Lung (tissue), 12 donors: ENCODE results near the gene ALX4. TPM values are rescaled to one million over a fixed set of nuclear protein-coding genes. Genes with fewer than 3 reads are reported as not detected.

Experiments used
- ATAC-seq: fragments of 200-7000 bp; cut with Tn5 transposase; one replicate; pipeline ENCODE4 v1.9.1; 2020; ENCODE audit warnings: moderate number of reproducible peaks; ENCODE audit not compliant: insufficient read depth, low FRiP score
- DNase-seq, 3 donors: peaks; one replicate each; pipeline ENCODE4 v3.0.0-alpha.2; 2013 to 2017
- H3K27ac ChIP-seq, 2 donors: one replicate each; pipeline ENCODE4 v1.5.1; 2013; ENCODE audit warnings: mild to moderate bottlenecking in 2 of 2, moderate library complexity in 2 of 2, control low read depth in 1 of 2, inconsistent platforms in 1 of 2, low read depth in 1 of 2, low read length in 1 of 2
- H3K27me3 ChIP-seq, 3 donors: one replicate each; pipeline ENCODE4 v1.5.1; 2013; ENCODE audit warnings: low read length in 2 of 3; ENCODE audit not compliant: control insufficient read depth in 3 of 3, insufficient read depth in 3 of 3
- H3K36me3 ChIP-seq, 4 donors: one replicate each; pipeline ENCODE4 v1.5.1; 2013; ENCODE audit warnings: low read length in 4 of 4, mild to moderate bottlenecking in 1 of 4, moderate library complexity in 1 of 4; ENCODE audit not compliant: control insufficient read depth in 4 of 4, insufficient read depth in 4 of 4
- H3K4me1 ChIP-seq, 5 donors: one replicate each; pipeline ENCODE4 v1.5.1; 2013; ENCODE audit warnings: low read length in 5 of 5, mild to moderate bottlenecking in 2 of 5, moderate library complexity in 1 of 5; ENCODE audit not compliant: control insufficient read depth in 5 of 5, insufficient read depth in 5 of 5
- H3K4me3 ChIP-seq: one replicate; pipeline ENCODE4 v1.5.1; 2013; ENCODE audit warnings: mild to moderate bottlenecking, control low read depth, moderate library complexity
- H3K9ac ChIP-seq, 2 donors: one replicate each; pipeline ENCODE4 v1.5.1; 2013; ENCODE audit warnings: low read length in 2 of 2, control low read depth in 1 of 2; ENCODE audit not compliant: insufficient read depth in 1 of 2
- H3K9me3 ChIP-seq, 4 donors: one replicate each; pipeline ENCODE4 v1.5.1; 2013; ENCODE audit warnings: low read length in 3 of 4, mild to moderate bottlenecking in 1 of 4, moderate library complexity in 1 of 4; ENCODE audit not compliant: control insufficient read depth in 4 of 4, insufficient read depth in 3 of 4
- WGBS, 2 donors: extraction: QIAGEN DNeasy Blood & Tissue Kit; methylation state at CpG; one replicate each; pipeline ENCODE4 v1.1.7; 2013; 5-methylcytosine and 5-hydroxymethylcytosine counted together
- polyA plus RNA-seq, 2 donors: library from polyadenylated mRNA; stranded (reverse); fragments of 200-250 nt; gene quantifications; one replicate each; pipeline ENCODE4 v1.2.1, GENCODE V29; 2013
- total RNA-seq, 2 donors: library from RNA; depleted of rRNA in 1 of 2; stranded (reverse); fragments of >200 nt in 1 of 2; gene quantifications; one replicate each; pipeline ENCODE4 v1.2.1, GENCODE V29; 2014 to 2021
- TF ChIP-seq, protein P1 (sequence below): IDR thresholded peaks from 2 replicates; pipeline ENCODE4 v1.5.1; 2012; ENCODE audit warnings: mild to moderate bottlenecking; ENCODE audit errors: control extremely low read depth, extremely low read depth
- donor health status: control.
- donor health status: control.
- donor health status: Bipolar disorder and iron deficiency.
- donor health status: healthy.
- donor health status: DM: yes; HTN: yes; CAD: no.

ALX4 gene
- total and polyA plus RNA-seq, 4 donors = 0.01 to 0.06 TPM; not detected in 2

DNA sequence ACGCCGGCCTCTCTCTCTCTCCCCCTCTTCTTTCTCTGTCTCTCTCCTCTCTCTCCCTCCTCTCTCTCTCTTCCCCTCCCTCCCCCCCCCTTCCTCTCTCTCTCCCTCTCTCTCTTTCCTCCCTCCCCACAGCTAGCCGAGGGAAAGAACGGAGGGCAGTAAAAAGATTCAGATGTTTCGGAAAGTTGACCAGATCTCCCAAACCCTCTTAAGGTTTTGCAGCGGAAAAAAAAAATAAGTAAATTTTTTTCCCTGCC lies 195 bp upstream of the ALX4 start:
- H3K9ac ChIP-seq = no peak overlapping the region
- H3K9me3 ChIP-seq = peaks cover 0 to 5% (median 0%) of the 10 kb centered on the region in 4 donors
- peaks cover 0 to 31% (median 6%) of the 10 kb centered on the region in 5 donors for H3K4me1 ChIP-seq
- TF ChIP-seq, protein P1, sequence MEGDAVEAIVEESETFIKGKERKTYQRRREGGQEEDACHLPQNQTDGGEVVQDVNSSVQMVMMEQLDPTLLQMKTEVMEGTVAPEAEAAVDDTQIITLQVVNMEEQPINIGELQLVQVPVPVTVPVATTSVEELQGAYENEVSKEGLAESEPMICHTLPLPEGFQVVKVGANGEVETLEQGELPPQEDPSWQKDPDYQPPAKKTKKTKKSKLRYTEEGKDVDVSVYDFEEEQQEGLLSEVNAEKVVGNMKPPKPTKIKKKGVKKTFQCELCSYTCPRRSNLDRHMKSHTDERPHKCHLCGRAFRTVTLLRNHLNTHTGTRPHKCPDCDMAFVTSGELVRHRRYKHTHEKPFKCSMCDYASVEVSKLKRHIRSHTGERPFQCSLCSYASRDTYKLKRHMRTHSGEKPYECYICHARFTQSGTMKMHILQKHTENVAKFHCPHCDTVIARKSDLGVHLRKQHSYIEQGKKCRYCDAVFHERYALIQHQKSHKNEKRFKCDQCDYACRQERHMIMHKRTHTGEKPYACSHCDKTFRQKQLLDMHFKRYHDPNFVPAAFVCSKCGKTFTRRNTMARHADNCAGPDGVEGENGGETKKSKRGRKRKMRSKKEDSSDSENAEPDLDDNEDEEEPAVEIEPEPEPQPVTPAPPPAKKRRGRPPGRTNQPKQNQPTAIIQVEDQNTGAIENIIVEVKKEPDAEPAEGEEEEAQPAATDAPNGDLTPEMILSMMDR = no peak
- no peak for DNase-seq
- no peak overlapping the region for H3K4me3 ChIP-seq
- H3K27ac ChIP-seq = no peak overlapping the region
- peaks cover 15 to 95% (median 90%) of the 10 kb centered on the region in 3 donors for H3K27me3 ChIP-seq
- WGBS, 2 donors = 4 to 5% methylated on average over 6 of the region's 6 CpGs
- ATAC-seq = no peak
- no peaks in the 10 kb centered on the region for H3K36me3 ChIP-seq

DNA sequence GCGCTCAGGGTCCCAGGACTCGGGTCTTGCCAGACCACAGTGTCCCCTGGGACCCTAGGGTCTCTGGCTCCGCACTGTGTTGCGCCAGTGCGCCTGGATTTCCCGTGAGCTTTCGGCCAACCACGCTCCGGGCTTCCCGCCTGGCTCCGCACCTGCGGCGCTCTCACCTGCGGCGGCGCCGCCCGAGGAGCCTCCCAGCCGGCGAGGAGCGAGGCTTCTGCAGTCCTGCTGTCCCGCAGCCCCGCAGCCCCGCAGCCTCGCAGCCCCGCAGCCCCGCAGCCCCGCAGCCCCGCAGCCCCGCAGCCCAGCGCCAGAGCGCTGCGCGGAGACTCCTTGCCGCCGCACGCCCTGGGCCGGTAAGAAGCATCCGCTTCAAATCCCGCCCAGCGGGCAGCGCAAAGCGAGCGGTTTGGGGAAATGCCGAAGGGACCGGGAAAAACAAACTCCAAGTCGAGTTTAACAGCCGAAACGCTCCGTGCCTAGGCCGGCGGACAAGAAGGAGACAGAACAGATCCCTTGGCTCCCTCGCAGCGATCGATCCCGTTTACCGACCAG lies 939 bp downstream of the ALX4 start:
- Histone ChIP-seq H3K4me1 (peaks cover 2 to 39% (median 7%) of the 10 kb centered on the region in 5 donors), H3K27ac (no peak overlapping the region), H3K4me3 (no peak overlapping the region), H3K9ac (no peak overlapping the region), H3K36me3 (no peaks in the 10 kb centered on the region), H3K27me3 (peaks cover 15 to 95% (median 90%) of the 10 kb centered on the region in 3 donors), H3K9me3 (peaks cover 0 to 5% (median 0%) of the 10 kb centered on the region in 4 donors)
- 5 to 8% methylated on average over 57 of the region's 57 CpGs for WGBS, 2 donors
- TF ChIP-seq, protein P1 = no peak
- DNase-seq = peak in 1 of 3 donors; percentile 41
- ATAC-seq = no peak

DNA sequence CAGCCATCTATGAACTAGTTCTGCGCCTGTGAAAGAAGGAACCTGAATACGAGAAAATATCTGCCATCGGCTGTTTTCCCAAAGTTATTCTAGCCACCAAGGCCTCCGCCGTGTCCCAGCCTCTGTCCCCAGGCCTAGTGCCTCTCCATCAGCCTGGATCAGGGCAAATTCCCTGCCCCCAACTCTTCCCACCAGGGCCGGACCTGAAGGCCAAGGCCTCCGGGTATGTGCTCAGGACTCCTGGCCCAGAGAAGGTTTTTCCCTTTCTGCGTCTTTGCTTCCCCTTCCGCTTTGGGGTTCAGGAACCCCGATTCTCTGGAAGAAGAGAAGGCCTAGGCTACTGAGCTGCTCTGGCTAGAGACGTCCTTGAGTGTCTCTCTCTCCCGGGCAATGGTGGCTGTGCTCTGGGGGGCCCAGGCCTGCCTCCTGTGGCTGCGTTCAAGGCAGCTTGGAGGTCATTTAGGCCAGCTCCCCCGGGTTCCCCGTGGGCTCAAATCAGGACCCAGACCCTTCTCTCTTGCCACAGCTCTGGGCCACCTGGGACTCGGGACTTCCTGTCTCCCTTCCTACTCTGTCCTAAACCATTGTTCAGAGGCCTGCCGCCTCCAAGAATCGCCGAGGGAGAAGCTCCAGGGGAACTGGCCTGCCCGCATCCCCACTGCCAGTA lies 1.6 kb downstream of the ALX4 start:
- H3K27me3 ChIP-seq = peaks cover 10 to 95% (median 90%) of the 10 kb centered on the region in 3 donors
- H3K4me1 ChIP-seq = peaks cover 2 to 33% (median 7%) of the 10 kb centered on the region in 5 donors
- H3K9ac ChIP-seq = no peak overlapping the region
- no peaks in the 10 kb centered on the region for H3K36me3 ChIP-seq
- no peak for DNase-seq
- H3K9me3 ChIP-seq = peaks cover 0 to 5% (median 0%) of the 10 kb centered on the region in 4 donors
- ATAC-seq = no peak
- no peak overlapping the region for H3K4me3 ChIP-seq
- 57 to 64% methylated on average over 20 of the region's 20 CpGs for WGBS, 2 donors
- TF ChIP-seq, protein P1 = no peak
- no peak overlapping the region for H3K27ac ChIP-seq
